OCI-LY1 (cell line): ENCODE measurements around the gene SPRING1.
A peak's percentile ranks its signal among the peaks of the same experiment; 100 is the strongest.

ENCODE experiments used
- EZH2 ChIP-seq: fragments of 200-600 bp; sonication (generic), shearing (Covaris generic); IDR thresholded peaks from 2 replicates; pipeline ENCODE4 v1.8.0; 2017; ENCODE audit warnings: borderline replicate concordance, mixed run types, mild to moderate bottlenecking, antibody characterized with exemption, low read length, moderate library complexity, mixed read lengths
- TF ChIP-seq, protein P1 (sequence below): fragments of 200-600 bp; sonication (generic), shearing (Covaris generic); IDR thresholded peaks from 2 replicates; pipeline ENCODE4 v1.5.1; 2017; ENCODE audit warnings: mild to moderate bottlenecking, antibody characterized with exemption, low read length, moderate library complexity, mixed read lengths

DNA sequence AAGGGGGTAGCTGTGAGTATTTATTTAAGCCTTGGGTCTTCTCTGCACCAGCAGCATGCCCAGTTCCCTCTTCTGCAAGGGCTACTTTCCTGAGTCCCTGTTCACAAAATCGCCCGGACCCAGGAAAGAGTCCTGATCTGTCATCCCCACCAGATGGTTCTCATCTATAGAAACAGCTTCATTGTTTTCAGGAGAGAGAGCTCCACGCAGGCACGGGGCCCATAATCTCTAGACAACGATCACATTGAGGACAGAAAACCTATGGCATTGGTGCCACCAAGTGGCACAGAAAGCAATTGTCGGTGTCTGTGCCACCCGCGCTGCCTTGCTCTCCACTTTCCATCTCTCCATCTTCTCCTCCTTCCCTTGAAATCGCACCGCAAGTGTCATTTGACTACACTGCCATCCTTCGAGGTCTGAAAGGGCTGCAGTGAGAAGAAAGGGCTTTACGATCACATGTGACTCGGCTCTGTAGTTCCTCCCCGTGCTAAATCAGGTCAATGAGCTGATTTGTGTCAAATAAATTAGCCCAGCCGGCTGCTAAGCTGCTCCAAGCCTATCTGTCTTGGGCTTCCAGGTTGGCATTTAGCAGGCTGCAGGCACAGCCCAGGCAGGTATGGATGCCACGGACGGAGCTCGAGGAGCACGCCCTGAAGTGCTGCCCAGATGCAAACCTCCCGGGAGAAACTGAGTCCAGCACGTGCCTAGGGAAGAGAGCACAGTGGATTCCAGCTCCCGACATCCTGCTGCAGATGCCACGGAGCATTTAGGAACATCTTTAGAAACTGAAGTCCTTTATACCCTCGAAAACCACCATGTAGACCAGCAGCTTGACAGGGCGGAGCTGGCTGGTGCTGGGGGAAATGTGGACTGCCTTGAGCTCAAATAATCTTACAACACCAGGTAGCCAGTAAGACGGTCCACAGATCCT lies 28.8 kb downstream of the SPRING1 start:
- TF ChIP-seq, protein P1, sequence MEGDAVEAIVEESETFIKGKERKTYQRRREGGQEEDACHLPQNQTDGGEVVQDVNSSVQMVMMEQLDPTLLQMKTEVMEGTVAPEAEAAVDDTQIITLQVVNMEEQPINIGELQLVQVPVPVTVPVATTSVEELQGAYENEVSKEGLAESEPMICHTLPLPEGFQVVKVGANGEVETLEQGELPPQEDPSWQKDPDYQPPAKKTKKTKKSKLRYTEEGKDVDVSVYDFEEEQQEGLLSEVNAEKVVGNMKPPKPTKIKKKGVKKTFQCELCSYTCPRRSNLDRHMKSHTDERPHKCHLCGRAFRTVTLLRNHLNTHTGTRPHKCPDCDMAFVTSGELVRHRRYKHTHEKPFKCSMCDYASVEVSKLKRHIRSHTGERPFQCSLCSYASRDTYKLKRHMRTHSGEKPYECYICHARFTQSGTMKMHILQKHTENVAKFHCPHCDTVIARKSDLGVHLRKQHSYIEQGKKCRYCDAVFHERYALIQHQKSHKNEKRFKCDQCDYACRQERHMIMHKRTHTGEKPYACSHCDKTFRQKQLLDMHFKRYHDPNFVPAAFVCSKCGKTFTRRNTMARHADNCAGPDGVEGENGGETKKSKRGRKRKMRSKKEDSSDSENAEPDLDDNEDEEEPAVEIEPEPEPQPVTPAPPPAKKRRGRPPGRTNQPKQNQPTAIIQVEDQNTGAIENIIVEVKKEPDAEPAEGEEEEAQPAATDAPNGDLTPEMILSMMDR, result peak; percentile 68
- no peak for TF ChIP-seq EZH2
